Amniotic stem cell (primary cell): ENCODE measurements around the gene ICE2.

Source experiments
- DNase-seq: peaks from one replicate; lab custom pipeline; 2025; lab: John Stamatoyannopoulos, UW

Gene ICE2

GRCh38 chr15:60496853-60497252, 17.9 kb upstream of the ICE2 start:
- DNase-seq: no peak

- no peak for DNase-seq
Measured at GRCh38 chr15:60494108-60494507, 15.2 kb upstream of the ICE2 start.

DNA sequence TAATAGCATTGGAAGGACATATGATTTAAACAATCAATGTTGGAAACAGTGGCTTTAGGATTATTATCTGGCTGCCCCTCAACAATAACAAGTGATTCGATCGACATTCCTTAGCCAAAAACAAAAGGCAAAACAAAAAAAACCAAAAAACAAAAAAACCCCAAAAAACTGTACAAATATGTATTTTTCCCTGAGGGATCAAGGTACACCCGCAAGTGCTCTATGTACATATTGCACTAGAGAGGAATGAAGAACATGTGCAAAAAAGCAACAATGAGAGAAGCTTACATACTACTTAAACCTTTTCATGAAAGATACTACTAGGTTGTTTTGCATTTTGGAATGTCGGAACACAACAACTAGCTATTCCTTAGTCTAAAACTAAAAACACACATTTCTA, 14.2 kb upstream of the ICE2 start:
- DNase-seq: no peak

DNA sequence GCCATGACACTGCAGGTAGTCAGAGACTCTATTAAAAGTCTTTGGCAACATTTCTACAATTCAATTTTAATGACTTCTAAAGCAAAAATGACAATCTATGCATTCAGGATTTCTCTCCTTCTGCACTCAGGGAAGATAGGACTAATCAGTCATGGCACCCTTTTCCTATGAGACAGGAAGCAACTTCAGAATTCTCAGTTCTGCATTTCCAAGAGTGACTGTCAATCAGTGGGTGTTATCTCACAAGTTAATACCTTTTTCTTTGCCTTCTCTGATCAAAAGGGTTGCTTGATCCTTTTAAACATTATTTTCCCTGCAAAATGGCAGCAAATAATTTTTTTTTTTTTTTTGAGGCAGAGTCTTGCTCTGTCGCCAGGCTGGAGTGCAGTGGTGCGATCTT, 7.8 kb upstream of the ICE2 start:
- DNase-seq: no peak

DNA sequence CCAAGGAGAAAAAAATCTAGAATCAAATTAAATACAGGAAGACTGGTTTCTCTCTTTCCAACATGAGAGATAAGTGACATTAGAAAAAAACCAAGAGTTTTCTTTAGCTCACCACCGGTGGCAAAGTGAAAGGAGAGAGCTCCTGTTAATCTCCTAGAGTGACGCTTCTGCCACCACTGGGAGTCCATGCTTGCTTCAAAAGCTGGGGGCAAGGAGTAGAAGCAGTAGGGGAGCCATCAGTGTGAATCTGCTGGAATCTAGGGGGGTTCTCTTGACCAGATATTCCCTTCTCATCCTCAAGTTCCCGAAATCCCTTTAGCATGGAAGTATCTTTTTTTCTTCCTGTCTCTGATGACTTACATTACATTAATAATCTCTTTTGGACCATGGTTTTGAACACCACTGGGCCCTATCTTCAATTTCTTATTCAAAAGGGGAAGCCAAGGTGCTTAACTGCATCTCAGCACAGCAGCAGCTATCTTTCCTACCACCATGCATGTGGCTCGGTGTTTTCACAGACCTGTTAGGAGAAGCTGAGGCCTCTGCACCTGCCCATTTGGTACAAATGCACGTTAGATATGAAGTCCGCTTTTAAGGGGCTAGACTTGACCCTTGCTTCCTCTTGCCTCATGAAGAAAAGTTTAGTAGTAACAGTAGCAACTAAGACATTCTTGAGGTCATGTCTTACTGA, 6.6 kb upstream of the ICE2 start:
- no peak for DNase-seq

- no peak for DNase-seq
Measured at GRCh38 chr15:60483042-60483441, 4.1 kb upstream of the ICE2 start.

- DNase-seq: no peak
Measured at GRCh38 chr15:60480888-60481287, 1.9 kb upstream of the ICE2 start.

DNA sequence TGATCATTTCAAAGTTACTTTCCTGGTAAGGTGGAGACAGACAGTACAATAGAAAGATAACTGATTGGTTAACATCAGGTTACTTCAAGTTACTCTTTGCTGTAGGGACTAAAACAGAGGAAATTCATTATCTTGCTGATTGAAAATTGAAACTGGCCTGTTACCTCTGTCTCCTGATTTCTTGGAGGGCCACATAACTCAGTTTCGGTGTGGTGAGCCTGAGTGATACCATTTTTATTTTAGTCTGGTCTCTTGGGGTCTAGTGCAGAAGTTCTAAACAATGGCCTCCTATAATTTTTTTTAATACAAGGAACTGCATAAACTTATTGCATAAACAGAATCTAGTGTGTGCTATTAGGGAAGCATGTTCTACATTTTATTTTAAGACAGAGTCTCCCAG, 1.2 kb upstream of the ICE2 start:
- DNase-seq: no peak

- DNase-seq: no peak
Measured at GRCh38 chr15:60479361-60480110, 594 bp upstream of the ICE2 start.

GRCh38 chr15:60477916-60478565, 901 bp downstream of the ICE2 start:
- no peak for DNase-seq

- DNase-seq: no peak
Measured at GRCh38 chr15:60477164-60477563, 1.8 kb downstream of the ICE2 start.

GRCh38 chr15:60476713-60477112, 2.2 kb downstream of the ICE2 start:
- DNase-seq: no peak

DNA sequence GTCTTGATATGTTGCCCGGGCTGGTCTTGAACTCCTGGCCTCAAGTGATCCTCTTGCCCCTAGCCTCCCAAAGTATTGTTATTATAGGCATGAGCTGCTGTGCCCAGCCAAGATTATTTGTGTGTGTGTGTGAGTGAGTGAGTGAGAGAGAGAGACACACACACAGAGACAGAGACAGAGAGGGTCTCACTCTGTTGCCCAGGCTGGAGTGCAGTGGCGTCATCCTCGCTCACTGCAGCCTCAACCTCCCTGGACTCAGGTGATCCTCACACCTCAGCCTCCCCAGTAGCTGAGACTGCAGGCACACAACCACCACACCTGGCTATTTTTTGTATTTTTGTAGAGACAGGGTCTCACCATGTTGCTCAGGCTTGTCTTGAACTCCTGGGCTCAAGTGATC, 5.8 kb downstream of the ICE2 start:
- no peak for DNase-seq

- DNase-seq: no peak
Measured at GRCh38 chr15:60471314-60471713, 7.6 kb downstream of the ICE2 start.

- DNase-seq: no peak
Measured at GRCh38 chr15:60469893-60470641, 8.9 kb downstream of the ICE2 start.

- DNase-seq: no peak
Measured at GRCh38 chr15:60464836-60465630, 13.9 kb downstream of the ICE2 start.

- DNase-seq: no peak
Measured at GRCh38 chr15:60462027-60462426, 16.9 kb downstream of the ICE2 start.

GRCh38 chr15:60460931-60461330, 18.0 kb downstream of the ICE2 start:
- no peak for DNase-seq

DNA sequence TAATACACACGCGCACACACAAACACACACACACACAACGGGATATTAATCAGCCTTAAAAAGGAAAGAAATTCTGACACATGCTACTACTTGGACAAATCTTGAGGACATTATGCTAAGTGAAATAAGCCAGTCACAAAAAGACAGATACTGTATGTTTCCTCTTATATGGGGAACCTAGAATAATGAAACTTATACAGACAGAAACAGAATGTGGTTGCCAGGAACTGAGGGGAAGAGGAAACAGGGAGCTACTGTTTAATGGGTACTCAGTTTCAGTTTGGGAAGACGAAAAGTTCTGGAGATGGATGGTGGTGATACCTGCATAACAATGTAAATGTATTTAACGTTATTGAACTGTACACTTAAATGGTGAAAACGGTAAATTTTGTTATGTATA, 20.2 kb downstream of the ICE2 start:
- DNase-seq: no peak

GRCh38 chr15:60457985-60458384, 21.0 kb downstream of the ICE2 start:
- no peak for DNase-seq

GRCh38 chr15:60454824-60455223, 24.1 kb downstream of the ICE2 start:
- DNase-seq: no peak
